Activated CD4-positive, alpha-beta T cell treated with anti-CD3 and anti-CD28 coated beads for 24 hours (primary cell): ENCODE data around the gene ANO7.

Experiments
- DNase-seq, 2 donors: peaks; one replicate each; pipeline ENCODE4 v3.0.0-alpha.2; 2020; ENCODE audit warnings: low read depth in 2 of 2

The ANO7 gene

DNA sequence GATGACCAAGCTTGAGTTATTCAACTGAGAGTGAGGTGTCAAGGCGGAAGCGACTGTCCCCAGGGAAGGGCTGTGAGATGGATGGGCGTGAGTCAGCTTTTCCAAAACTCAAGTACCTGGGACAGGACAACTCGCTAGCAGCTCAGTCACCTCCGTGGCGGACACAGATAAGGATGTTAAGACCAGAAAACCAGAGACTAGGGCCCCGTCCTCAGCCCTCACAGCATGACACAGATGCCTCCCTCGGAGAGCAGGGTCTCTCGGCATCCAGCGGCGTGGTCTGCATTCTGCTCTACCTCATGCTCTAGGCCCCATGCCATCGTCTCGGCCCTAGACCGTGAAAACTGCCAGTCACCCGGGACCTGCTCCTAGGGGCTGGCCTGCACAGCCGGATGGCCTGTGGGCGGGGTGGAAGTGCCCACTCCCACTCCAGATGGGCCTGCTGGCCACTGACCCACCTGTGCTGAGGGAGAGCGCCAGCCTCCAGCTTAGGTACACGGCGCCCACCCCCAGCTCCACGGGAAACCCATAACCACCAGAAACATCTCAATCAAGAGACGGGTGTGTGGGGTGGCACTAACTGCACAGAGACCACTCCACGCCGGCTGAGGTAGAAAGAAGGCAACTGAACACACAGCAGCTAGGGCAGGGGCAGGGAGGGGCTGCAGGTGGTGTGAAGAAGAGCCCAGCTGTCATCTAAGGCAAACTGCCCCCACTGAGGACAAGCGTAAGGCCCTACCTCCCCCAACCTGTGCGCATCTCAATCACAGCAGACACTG is 39.8 kb downstream of the ANO7 start:
- DNase-seq, result no peak

DNA sequence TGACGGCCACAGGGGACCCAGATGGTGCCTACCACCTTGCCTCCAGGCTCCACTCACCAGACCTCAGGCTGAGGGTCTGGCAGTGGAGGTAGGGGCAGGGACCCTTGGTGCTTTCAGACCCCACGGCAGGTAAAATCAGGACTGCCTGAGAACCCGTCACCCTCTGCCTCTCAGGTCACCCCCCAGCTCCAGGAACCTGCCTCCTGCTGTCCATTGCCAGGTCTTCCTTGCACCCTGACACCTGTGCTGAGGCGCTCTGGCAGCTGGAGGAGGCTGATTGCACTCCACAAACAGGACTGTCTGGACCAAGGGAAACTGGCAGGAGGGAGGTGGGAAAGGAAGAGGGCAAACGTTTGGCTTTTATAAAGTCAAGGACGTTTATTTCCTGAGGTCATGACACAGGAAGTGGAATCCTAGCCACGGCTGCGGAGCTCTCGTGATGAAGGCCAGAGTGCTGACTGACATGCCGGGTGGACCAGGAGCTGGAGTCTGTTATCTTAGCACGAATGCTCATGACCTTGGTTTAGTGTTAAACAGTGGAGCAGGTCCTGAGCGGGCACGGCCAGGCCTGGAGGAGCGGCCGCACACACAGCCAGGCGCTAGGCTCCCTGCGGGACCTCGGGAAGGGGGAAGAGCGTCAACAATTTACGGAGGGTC is 40.5 kb downstream of the ANO7 start:
- DNase-seq, result no peak

DNA sequence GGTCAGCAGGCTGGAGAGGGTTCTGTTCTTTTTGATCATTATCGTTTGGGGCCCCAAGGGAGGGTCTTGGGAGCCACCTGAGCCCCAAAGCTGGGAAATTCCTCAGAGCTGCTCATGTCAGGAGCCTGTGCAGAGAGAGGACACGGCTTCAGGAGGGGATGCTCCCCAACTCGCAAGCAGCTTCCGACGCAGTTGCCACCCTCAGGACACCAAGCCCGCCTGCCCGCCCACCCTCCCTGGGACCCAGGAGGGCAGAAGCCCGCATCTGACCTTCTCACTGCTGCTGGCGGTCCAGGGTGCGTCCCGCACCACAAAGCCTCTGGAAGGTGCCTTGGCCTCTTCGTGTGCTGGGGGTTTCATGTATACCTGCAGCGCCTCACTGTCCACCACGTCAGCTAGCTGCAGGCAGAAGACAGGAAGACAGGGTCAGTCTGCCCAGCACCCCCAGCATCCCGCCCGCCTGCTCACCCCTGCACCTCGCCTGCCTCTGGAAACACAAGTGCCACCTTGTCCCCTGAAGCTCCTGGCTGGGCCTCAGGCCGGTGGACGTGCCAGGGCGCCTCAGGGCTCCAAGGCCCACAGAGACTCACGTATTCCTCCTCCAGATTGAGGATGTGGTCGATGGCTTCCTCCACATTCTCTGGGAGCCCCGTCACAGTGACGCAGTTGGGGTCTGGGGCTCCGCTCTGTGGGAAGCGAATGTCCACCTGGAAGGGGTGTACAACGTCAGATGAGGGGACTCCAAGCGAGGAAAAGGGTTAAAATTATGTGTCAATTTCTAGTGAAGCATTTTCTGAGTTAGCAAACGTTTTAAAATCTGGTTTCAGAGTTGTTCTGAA is 41.3 kb downstream of the ANO7 start:
- no peak for DNase-seq

DNA sequence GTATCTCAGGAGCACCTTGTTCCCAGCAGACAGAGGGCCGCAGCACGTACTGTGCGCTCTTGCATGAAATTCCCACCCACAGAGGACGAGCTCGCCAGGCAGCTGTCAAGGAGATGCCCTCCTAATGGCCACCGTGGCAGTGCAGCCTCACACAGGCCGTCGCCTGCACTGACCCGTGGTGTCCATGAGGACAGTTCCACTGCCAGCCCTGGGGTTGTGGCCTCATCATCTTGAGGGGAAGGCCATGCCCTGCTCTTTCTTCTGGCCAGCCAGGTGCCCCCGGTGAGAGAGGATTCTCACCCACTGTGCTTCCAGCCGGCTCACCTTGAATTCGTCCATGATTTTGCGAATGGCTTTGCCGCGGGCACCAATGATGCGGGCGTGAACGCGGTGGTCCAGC is 42.0 kb downstream of the ANO7 start:
- DNase-seq, result no peak

DNA sequence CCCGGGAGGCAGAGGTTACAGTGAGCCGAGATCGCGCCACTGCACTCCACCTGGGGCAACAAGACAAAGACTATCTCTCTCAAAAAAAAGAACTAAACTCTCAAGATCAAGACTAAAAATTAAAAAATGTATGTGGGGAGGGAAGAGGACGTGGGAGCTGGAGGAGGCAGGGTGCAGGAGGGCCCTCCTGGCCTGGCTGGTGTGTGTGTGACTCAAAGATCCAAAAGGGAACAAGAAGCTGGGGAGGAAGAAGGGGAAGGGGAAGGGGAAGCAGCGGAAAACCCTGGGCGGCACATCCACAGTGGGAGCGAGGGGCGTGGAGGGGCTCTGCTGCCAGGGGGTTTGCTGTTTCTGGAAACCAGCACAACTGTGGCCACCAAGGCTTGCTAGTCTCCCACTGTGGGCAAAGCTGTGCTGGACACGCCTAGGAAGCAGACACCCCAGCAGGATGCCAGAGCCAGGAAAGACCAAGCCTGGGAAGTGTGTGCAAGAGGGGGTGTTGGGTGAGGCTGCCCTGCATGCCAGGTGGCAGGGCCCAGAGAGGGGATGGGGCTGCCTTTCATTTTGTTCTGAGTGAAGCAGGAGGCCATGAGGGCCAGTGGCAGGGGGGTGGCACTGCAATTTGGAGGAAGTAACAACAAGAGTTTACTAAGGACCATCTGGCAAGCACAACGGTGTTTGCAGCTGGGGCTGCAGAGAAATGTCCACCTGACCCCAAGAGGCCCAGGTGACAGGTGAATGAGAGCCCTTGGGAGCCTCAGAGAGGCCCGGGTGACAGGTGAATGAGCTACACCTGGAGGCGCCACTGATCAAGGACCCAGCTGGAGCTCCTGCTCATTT is 44.5 kb downstream of the ANO7 start:
- no peak for DNase-seq

DNA sequence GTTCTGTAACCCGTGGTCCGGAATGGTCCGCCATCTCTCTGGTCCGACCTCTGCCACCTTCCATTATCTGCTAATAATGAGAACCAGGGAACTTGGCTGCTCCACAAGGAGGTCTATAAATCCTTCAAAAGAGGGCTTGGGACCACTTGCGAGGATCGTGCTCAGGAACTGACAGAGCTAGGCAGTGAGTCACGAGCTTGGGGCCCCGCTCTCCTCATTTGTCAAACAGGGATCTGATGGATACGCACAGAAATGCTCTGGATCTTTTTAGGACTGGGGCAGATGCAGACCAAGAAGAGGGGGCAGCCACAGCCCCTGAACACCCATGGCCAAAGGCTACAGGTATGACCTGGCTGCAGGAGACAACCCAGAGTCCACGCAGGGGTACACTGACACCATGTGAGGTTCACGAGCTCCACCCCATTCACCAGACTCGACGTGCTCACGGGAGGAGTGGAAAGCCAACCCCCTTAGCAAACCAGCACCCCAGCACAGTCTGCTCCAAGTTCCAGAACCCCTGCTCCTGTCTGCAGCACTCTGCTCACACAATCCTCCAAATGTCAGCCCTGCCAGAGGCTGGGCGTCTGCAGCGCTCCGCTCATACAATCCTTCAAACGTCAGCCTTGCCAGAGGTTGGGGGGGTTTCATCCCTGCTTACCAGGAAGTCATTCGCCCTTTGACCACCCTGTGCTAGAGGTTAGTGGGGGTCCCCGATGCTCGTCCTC is 45.8 kb downstream of the ANO7 start:
- DNase-seq, result no peak

DNA sequence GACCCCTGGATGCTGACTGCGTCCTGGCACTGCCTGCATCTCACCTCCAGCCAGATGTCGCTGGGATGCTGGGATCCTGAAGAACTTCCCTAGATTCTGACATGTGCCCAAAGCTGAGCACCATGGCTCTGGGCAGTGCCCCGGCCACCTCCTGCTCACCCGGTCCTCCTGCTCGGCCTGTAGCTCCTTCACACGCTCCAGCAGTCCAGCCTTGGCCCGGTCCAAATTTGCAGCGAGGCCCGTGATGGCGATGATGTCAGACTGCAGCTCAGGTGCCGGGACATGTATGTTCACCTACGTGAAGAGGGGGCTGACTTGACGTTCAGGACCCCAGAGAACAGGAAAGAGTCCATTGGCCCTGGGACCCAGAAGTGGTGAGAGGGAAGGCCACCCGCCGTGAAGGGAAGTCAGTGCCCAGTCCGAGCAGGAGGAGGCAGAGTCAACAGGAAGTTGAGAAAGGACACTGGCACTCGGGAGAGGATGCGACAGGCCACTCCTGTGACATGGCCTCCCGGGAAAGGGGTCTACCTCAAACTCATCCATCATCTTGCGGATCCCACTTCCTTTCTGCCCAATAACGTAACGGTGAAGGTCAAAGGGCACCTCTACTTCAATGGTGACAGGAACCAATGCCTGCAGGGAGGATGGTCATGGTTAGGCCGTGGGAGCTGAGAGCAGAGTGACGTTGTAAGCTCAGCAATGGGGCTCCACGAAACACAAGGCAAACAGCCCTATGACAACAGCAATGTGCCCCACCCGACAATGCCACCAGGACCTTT is 46.7 kb downstream of the ANO7 start:
- no peak for DNase-seq

DNA sequence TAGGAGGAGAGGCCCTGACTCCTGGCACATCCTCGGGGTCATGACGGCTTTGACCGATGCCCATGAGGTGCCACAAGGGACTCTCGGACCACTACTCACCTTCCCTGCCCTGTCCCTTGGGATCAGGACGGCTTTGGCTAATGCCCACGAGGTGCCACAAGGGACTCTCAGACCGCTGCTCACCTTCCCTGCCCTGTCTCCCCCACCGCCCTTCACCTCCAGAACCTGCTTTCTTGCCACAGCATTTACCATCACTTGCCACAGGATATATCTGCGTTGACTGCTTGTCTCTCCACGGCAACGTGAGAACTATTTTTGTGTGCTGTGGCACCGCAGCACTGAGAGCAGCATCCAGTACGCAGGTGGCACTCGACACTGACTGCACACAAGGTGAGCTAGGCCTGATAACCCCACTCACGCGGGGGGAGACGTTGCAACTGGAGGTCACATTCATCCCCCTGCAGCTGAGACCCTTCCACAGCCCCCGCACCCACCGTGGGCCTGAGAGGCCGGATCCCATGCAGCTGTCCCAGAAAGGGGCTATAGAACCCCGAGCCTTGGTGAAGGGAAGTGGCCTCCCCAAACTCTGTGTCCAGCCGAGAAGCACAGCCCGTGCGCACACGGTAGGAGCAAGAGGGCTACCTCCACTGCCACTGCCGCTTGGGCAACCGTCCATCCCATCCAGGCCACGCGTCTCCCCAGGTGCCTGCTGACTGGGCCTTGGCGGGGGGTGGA is 47.5 kb downstream of the ANO7 start:
- DNase-seq, result no peak

DNA sequence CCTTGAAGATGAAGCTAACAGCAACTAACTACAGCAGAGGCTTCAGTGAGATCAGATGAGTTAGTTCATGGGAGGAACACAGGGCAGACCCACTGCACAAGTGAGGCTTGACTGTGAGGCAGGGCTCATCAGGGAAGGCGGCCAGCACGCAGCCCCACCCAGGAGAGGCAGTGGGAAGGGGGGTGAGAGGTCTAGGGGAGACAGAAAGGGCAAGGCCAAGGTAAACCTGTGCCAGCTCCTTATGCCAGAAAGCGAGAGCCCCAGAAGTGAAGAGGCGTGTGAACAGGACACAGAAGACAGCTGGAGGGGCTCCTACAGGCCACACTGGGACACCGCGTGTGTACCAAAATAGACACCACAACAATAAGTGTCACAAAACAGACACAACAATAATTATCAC is 48.6 kb downstream of the ANO7 start:
- DNase-seq, result no peak

DNA sequence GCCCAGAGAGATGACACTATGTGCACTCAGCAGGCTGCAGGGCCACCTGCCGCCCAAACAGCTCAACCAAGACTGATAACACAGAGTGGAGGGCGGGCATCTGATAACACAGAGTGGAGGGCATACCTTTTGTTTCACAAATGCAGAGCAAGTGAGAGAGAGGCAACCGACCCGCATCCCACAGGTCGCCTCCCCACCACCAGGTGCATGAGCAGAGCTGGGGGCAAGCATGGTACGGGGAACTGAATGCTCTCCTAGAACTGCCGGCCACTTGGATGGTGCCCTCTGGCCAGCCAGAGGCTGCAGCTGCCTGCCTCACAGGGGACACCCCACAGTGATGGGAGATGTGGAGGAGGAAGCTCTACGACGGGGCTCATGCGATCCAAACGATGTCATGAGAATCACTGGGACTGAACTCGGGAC is 49.5 kb downstream of the ANO7 start:
- DNase-seq, result no peak

DNA sequence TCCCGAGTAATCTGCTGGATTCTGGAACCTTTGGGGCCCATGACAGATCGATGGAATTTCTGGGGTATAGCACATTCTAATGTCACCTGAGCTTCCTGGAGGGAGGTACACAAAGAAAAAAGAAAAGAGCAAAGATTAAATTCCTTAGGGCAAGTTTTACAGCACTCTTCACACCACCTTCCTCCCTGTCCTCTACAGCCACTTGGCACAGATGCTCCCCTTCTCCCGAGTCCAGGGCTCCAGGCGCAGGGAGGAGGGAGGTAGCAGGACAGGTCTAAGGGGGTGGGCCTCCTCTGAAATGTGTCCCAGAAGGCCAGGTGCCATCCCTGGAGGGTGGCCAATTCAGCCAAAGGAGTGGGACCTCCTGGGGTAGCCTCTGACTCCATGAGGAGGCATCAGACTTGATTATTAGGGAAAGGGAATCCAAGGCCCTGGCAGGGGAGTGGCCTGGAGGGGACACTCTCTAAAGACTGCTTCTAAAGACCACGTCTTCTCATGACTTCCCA is 50.3 kb downstream of the ANO7 start:
- DNase-seq, result no peak

DNA sequence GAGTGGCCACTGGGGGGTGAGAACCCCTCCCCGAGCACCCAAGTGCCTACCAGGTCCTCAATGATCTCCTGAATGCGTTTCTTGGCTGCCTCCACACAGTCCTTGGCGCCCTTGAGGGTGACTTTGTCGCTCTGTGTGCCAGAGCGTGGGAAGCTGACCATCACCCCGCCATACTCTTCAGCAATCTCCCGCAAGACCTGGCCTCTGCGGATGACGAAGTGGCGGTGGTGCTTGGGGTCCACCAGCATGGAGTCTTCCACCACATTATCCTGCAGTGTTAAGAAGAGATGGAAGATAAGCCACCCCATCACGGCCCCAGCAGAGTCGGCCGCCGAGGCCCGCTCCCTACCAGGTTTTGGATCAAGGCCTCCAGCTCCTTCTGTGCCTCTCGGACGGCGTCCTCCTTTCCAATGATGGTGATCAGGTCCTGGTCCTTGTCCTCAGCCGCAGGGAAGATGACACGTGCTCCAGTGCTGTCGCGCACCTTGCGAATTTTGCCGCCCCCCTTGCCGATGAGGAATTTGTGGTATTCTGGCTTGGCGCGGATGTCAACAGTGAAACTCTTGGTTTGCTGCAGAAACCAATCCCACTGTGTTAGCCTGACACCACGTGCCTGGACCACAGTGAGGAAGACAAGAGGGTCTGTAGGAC is 51.2 kb downstream of the ANO7 start:
- DNase-seq, result no peak

DNA sequence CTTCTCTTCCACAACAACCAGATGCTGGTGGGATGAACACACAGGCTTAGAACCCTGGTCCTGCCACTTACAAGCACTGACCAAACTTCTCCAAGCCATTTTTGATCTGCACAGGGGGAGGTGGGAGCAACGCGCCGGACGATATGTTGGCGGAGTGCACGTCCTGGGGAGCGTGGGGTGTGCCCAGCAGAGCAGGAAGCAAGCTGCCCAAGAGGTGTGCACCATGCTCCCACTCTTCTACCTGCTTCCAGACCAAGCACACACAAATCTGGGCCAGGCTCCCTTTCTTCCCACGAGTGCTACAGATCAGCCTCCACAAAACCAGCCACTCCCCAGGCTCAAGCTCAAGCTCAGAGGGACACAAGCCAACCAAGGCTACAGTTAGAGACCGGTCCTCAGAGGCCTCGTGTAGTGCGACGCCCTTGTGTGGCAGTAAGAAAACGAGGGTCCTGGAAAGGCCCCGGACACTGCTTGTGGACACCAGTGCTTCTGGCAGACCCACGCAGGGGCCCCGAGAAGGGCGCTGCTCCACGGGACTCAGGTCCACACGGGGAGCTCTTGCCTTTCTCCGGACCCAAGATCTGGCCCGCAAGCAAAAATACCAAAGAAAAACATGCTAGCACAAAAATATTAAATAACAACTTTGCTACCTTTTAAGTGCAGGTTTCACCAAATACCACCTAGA is 52.0 kb downstream of the ANO7 start:
- no peak for DNase-seq

DNA sequence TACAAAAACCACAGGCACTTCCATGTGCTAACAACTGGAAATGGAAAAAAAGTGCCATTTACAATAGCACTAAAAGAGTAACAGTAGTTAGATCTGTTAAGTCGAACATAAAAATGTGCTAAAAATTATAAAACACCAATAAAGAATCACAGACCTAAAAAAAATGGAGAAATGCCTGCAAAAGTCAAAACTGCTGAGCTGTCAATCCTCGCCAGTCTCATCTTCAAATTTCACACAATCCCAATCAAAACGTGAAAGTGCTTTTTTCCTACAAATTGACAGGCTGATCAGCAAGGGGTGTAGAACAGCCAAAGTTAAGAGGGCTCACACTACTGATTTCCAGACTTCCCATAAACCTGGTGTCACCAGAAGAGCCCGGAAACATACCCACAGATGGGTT is 53.2 kb downstream of the ANO7 start:
- DNase-seq, result no peak

DNA sequence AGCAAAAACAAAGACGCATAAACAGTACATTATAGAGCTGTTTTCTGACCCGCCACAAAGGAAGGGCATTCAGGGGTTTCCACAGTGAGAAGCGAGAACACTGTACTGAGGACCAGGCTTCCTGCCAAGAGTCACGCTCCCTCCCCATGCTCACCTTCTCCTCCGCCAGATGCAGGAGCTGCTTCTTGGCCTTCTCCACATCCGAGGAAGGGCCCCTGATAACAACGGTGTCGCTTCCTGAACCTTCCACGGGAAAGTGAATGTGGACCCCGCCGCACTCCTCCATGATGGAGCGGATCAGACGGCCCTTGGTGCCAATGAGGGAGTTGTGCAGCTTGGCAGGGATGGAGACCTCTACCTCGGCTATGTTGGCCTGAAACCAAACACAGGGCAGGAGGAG is 53.8 kb downstream of the ANO7 start:
- no peak for DNase-seq

DNA sequence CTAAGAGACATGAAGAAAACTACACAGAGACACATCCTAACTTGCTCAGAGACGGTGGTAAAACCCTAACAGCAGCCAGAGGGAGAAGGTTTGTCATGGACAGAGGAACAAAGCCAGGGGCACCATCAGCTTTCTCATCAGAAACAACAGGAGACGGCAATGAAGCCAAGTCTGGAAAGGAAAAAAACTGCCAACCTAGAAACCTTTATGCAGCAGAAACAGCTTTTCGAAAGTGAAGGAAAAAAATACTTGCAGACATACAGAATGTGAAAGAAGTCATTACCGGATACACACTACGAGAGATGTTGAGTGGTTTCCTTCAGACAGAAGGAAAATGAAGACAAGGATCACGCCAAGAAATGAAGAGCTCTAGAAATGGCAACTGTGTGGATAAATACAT is 55.9 kb downstream of the ANO7 start:
- no peak for DNase-seq

DNA sequence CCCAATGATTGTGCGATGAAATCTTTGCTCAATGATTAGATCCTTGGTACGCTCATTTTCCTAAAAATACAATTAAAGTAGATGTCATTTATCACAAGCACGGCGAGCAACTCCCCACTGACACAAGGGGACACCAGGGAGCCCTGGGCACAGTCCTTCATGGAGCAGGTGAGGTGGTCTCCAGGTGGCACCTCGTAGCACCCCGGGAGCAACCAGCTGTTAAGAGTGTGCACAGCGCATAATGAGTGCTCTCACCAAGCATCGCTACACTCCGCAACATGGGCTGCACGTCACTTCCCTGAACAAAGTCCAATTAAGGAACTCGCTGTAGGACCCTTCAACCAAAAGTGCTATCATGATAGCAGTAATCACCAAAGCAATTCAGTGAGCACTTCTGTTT is 59.8 kb downstream of the ANO7 start:
- DNase-seq, result no peak

DNA sequence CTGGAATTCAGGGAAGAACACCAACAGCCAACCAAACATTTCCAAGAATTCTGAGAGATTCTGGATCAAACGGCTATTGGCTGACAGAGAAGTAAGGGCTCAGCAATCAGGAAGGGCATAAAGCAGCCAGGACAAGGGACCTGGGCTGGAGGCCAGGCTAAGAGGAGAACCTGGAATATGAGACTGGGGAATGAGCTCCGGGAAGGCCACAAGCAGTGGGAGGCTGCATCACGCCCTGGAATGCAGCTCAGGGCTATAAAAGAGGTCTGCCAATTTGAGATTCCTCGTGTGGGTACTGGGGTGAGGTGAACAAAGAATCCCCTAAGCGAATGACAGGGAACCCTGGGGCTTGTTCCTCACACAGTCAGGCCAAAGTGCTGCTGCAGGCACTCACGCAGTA is 60.4 kb downstream of the ANO7 start:
- DNase-seq, result no peak
